ENCODE measurements around the gene SULT2A1. TPM values are rescaled to one million over a fixed set of nuclear protein-coding genes. Genes with fewer than 3 reads are reported as not detected.

SULT2A1 gene
- total and polyA plus RNA-seq, 12 donors, result not detected

GRCh38 chr19:47839913-47840312 lies 46.2 kb downstream of the SULT2A1 start:
- Histone ChIP-seq H3K36me3 (no peaks in the 10 kb centered on the region), H3K27me3 (peaks cover 0 to 46% (median 34%) of the 10 kb centered on the region in 7 donors), H3K27ac (no peak overlapping the region), H3K9me3 (no peaks in the 10 kb centered on the region), H3K4me1 (no peaks in the 10 kb centered on the region), H3K4me3 (no peak overlapping the region)
- no peak for ATAC-seq
- intact Hi-C loops (cut with DNase I), result no loop called here
- no peak for DNase-seq
- TF ChIP-seq, protein P1, sequence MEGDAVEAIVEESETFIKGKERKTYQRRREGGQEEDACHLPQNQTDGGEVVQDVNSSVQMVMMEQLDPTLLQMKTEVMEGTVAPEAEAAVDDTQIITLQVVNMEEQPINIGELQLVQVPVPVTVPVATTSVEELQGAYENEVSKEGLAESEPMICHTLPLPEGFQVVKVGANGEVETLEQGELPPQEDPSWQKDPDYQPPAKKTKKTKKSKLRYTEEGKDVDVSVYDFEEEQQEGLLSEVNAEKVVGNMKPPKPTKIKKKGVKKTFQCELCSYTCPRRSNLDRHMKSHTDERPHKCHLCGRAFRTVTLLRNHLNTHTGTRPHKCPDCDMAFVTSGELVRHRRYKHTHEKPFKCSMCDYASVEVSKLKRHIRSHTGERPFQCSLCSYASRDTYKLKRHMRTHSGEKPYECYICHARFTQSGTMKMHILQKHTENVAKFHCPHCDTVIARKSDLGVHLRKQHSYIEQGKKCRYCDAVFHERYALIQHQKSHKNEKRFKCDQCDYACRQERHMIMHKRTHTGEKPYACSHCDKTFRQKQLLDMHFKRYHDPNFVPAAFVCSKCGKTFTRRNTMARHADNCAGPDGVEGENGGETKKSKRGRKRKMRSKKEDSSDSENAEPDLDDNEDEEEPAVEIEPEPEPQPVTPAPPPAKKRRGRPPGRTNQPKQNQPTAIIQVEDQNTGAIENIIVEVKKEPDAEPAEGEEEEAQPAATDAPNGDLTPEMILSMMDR (IDR thresholded peaks at IDR 0.05), result no peak
- 11 to 20% methylated on average over 10 of the region's 10 CpGs for WGBS, 2 donors

- intact Hi-C loops (cut with DNase I), result no loop called here
- ATAC-seq (no peak), DNase-seq (no peak)
- TF ChIP-seq, protein P1 (IDR thresholded peaks at IDR 0.05), result no peak
- Histone ChIP-seq H3K9me3 (no peaks in the 10 kb centered on the region), H3K36me3 (no peaks in the 10 kb centered on the region), H3K27me3 (peaks cover 0 to 46% (median 34%) of the 10 kb centered on the region in 7 donors), H3K27ac (no peak overlapping the region), H3K4me1 (no peaks in the 10 kb centered on the region), H3K4me3 (no peak overlapping the region)
- 71 to 76% methylated on average over 16 of the region's 16 CpGs for WGBS, 2 donors
These were observed 46.7 kb downstream of the SULT2A1 start for GRCh38 chr19:47839411-47839810.

GRCh38 chr19:47836038-47836437 lies 50.1 kb downstream of the SULT2A1 start:
- Histone ChIP-seq H3K36me3 (no peaks in the 10 kb centered on the region), H3K4me3 (no peak overlapping the region), H3K4me1 (no peaks in the 10 kb centered on the region), H3K27ac (no peak overlapping the region), H3K27me3 (peaks cover 0 to 24% (median 16%) of the 10 kb centered on the region in 7 donors), H3K9me3 (no peaks in the 10 kb centered on the region)
- WGBS, 2 donors, result 68 to 72% methylated on average over 7 to 8 of the region's 8 CpGs
- ATAC-seq (no peak), DNase-seq (no peak)
- intact Hi-C loops (cut with DNase I), result no loop called here
- TF ChIP-seq, protein P1 (IDR thresholded peaks at IDR 0.05), result no peak

DNA sequence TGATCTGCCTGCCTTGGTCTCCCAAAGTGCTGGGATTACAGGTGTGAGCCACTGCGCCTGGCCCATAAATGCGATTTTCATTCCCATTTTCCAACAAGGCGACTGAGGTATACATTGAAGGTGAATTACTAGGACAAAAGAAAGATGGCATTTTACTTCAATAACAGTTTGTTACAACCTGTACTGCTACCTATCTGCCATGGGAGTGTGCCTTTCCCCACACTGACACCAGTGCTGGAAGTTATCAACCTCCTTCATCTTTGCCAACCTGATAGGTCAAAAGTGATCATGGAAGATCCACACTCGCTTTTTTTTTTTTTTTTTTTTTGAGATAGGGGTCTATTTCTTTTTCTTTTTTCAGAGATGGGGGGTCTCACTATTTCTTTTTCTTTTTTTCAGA lies 53.4 kb downstream of the SULT2A1 start:
- intact Hi-C loops (cut with DNase I), result no loop called here
- no peak for DNase-seq
- H3K4me1 ChIP-seq, result no peaks in the 10 kb centered on the region
- H3K36me3 ChIP-seq, result no peaks in the 10 kb centered on the region
- H3K9me3 ChIP-seq, result no peaks in the 10 kb centered on the region
- 74 to 82% methylated on average over 4 of the region's 4 CpGs for WGBS, 2 donors
- ATAC-seq, result no peak
- no peak overlapping the region for H3K4me3 ChIP-seq
- no peak overlapping the region for H3K27ac ChIP-seq
- peaks cover 0 to 16% (median 6%) of the 10 kb centered on the region in 7 donors for H3K27me3 ChIP-seq
- TF ChIP-seq, protein P1 (IDR thresholded peaks at IDR 0.05), result no peak
